Tongue (tissue), 2 donors: ENCODE data around the gene TMC3. TPM values are rescaled to one million over a fixed set of nuclear protein-coding genes. Genes with fewer than 3 reads are reported as not detected.
A peak's percentile ranks its signal among the peaks of the same experiment; 100 is the strongest.
"Not testable (repeated sequence)": the region's sequence is repeated elsewhere in the genome, so short reads cannot be mapped to it uniquely, and the experiment has no call there.

Source experiments
- DNase-seq: peaks from one replicate; pipeline ENCODE4 v3.0.0-alpha.2; 2015
- total RNA-seq: library from RNA; depleted of rRNA; stranded (reverse); fragments of >200 nt; gene quantifications from one replicate; pipeline ENCODE4 v1.2.3, GENCODE V29; 2014

TMC3 gene
- total RNA-seq, 1 donor from 2014 or later, result not detected

DNA sequence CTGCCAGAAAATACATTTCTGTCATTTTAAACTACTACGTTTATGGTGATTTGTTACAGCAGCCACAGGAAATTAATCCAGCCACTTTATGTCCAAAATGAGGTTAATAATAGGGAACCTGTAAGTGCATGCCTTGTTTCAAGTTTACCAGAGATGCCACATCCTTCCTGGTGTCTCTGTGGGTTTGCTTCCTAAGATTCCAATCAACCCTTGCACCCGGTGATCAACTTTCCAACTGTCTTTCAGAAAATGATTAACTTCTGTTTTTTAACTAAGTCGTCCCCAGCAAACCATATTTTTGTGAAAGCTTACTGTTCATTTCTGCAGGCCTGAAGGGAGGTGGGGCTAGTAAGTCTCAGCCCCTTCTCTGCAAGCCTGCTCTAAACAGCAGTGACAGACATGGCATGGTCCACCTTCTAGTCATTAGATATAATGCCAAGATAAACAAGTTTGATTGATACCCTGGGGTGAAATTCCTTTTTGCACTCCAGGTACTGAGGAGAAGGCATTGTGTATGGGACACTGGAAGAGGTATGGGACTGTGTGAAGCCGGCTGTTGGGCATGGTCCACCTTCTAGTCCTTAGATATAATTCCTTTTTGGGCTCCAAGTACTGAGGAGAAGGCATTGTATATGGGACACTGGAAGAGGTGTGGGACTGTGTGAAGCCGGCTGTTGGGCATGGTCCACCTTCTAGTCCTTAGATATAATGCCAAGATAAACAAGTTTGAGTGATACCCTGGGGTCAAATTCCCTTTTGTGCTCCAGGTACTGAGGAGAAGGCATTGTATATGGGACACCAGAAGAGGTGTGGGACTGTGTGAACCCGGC is 11.1 kb upstream of the TMC3 start:
- no peak for DNase-seq

DNA sequence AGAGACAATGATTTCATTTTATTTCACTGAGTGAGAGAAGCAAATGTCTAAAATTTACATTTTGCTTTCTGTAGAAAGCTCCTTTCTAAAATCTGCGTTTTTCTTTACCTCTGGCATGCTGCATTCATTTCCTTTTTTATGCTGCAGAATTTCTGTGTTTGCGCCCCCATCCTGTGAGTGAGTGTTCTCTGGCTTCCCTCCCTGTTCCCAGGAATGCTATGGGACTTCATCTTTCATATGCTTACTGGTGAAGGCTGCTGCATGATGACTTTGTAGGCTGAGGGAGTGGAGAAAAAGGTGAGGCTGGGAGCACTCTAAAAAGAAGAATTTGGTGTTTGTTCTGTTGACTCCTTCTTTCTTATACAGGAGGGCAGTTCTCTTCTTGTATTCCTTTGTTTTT is 7.7 kb upstream of the TMC3 start:
- DNase-seq, result no peak

DNA sequence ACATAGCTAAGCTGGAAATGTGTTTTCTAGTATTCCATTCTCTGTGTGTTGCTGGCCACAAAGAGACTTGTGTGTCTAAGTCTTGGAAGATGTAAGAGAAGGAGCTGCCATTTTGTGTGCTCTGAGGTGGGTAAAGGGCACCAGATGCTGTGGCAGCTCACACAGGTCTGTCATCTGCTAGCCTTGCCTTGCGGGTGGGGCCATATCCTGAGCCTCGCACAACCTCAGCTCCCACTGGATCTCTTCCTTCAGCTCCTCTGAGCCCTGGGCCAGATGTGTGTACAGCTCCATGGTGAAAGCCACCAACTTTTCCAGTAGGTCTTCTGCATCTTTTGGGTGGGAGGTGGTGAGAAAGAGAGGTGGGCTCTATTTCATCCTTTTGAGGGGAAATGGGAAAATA is 6.7 kb upstream of the TMC3 start:
- no peak for DNase-seq

DNA sequence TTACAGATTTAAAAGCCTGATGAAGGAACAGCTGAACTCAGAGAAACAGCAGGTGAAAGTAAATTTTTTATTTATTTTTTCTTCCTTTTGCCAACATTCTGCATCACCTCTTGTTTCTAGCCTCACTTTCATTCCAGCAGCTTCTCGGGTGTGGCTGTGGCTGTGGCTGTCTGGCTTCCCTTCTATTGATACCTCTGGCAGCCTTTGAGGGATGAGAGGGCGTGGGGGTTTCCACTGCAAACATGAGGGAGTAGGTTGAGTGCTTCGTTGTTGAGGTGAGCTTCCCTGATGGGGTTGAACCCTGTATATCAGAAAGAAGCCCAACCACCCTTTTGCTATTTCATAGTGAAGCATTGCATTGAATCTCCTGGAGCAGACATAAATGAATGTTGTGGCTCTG is 6.2 kb upstream of the TMC3 start:
- DNase-seq, result no peak

DNA sequence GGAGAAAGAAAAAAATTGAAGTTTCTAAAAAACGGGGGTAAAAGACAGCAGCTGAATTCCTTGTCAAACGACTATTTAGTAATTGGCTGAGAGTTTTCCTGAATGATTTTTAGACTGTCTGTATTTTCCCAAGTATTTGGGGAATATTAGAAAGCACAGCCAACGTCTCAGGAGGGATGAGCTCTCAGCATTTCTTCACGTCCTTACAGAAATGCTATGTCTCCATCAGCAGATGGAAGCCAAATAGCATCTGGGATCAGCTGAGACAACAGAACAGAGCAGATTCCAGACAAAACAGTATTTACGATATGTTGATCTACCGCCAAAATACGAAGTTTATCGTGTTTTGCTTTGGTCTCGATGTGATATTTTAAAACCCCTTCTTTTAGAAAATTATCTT is 5.3 kb upstream of the TMC3 start:
- no peak for DNase-seq

DNA sequence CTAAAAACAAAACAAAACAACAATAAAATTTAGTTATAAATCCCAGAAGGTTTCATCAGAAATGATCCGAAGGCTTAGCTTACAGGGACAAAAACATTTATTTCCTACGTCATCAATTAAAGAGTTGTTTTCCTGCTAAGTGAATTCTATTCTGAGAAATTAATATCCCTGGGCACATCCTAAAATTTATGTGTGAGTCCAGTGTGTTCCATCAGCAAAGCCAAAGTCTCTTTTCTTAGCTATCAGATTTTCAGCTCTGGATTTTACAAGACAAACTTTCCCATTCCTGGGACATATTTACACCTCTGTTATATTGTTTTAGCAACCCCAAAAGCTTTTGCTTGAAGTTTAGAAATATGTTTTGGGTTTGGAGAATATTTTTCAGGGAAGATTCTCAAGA is 4.4 kb upstream of the TMC3 start:
- DNase-seq, result no peak

DNA sequence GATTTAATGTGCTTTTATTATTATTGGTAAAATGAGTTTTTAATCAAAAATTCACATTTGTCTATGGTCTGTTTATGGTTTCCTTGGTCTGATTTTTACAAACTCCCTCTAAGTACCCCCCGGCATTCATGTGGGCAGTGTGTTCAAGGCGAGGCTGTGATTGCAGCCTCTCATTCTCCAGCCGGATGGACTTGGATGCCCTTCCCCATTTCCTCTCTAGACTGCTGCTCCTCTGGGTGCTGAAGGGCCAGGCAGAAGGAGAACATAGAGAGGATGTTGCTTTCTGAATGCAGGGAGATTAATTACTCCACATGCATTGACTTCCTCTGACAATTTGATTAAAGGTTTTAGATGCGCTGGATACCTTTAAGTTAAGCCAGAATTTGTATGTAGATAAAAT is 3.9 kb upstream of the TMC3 start:
- DNase-seq, result no peak

DNA sequence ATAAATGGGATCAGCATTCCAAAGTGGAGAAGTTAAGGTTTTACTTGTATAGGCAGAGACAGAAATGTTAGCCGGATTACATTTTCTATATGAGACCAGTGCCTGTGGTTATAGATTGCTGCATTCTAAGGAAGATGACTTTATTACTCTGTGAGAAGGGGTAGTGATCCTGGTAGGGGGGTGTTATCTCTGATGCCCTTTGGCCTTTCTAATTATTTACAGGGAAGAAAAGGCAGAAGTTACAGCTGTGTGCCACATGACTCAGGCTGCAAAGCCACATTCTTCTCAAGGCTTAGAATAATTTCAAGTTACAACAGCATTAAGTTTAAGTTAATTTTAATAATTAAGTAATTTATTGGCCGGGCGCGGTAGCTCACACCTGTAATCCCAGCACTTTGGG is 2.2 kb upstream of the TMC3 start:
- DNase-seq, result no peak

DNA sequence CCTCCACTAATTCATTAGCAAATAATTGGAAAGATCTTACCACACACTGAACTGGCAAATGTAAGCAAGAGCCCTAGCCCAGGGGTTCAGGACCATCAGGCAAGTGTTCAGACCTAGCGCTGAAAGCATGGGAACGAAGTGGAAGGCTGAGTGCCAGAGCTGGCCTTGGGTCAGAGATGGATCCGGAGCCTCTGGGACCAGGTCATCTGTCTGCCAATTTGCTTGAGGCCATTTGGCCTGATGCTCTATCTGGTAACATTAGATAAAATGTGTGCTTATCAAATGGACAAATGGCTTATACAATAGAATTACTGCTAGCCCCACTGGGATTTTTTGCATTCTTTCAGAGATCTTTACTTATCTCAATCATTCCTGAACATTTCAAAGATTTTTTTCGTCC is 1.4 kb upstream of the TMC3 start:
- no peak for DNase-seq

DNA sequence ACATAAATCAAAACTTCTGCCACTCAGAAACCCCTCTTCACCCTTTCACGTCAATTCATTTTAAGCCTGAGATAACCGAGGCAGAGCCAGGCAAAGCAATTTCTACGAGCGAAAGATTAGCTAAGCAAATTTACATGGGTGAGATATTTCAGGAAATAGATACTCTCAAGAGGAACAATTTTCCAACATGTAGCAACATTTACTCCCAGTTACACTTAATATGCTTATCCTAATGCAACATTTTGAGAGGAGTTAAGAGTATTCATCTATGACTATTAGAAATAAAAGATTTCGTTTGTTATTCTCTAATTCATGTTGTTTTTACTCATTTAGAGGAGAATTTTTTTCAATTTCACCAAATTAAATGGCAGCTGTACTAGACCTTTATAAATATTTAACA is 837 bp downstream of the TMC3 start:
- no peak for DNase-seq

DNA sequence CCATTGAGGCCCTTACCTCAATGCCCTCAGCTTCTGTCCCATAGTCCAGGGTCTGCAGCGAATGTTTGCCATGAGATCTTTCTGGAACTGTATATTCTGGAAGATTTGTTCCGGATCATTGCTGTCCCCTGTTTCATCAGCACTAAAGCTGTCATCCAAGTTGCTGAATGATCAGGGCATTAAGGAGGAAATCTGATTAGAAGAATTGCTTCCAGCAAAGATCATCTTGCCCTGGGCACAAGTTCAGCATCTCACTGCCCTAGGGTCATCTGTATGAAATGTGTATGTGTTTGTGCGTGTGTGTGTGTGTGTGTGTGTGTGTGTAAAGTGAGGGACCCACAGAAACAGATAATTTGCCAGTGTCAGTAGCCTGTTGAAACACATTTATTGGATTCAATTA is 1.4 kb downstream of the TMC3 start:
- DNase-seq, result no peak

DNA sequence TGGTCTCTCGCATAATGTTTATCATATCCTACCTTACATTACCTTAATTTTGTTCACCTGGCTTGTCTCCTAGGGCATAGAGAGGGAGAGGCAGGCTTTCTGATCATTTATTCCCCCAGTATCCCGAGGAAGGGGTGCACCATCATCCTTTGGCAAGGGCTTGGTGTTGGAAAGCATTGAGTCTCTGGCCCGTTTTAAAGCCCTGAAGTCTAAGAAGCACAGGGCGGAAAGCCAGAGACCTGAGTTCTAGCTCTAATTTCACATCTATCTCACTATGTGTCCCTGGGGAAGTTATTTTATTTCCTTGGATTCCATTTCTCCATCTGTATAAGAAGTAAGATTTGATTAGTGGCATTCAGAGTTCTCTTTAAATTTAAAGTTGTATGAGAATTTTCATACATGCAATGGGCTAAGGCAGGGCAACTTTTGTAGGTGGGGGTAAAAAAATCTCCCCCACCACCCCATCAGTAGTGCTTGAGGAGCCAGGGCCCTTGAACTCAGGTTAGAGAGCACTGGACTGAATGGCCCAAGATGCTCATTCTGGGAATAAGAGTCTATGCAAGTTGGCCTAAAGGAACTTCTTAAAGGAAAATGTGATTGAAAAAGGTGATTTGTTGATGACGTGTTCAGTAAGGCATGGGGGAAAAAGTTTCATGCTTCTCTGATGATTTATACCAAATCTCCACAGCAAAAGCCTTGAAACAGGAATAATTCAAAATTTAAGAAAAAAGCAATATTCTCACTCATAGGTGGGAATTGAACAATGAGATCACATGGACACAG is 10.1 kb downstream of the TMC3 start:
- DNase-seq, result no peak

DNA sequence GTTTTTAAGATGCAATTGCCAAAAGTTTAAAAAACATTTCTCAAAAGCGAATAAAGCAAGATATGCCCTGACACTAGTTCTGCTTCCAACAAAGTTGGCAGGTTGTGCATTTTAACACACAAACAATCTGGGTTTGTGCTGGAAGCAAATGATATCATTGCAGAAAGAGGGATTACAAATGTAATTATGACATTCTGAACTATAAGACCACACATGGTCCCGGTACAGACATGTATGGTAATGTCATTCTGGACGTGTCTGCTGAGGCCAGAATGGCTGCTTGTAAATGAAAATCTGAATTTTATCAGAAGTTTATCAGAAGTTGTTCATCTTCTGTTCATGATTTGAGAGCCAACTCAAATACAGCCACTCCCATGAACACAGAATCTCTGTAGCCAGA is 10.7 kb downstream of the TMC3 start:
- no peak for DNase-seq

DNA sequence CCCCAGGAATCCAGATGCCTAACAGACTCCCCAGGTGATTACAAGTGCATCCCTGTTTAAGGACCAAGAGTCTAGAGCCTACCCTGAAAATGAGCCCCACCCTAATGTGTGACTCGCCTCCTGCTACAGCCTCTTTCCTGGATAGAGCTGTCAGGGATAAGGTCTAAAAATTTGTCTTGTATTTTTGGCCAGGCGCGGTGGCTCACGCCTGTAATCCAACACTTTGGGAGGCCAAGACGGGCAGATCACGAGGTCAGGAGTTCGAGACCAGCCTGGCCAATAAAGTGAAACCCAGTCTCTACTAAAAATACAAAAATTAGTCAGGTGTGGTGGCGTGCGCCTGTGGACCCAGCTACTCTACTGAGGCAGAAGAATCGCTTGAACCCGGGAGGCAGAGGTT is 11.2 kb downstream of the TMC3 start:
- no peak for DNase-seq

DNA sequence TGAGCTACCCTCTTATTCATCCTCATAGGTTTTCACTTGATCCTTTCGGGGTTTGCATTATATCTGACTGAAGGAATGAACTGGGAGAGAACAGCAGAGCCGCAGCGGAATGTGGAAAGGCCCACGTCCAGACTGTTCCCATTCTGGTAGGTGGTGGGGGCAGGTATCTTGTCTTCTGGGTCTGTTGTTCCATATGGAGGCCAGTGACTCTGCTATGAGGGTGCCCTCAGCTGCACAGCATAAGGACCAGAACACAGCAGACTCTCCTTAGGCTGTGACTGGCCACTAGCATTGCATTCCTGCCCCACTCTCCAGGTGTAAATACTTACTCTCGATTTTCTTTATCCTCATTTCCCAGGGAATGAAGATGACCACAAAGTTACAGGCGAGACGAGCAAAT is 12.1 kb downstream of the TMC3 start:
- no peak for DNase-seq

DNA sequence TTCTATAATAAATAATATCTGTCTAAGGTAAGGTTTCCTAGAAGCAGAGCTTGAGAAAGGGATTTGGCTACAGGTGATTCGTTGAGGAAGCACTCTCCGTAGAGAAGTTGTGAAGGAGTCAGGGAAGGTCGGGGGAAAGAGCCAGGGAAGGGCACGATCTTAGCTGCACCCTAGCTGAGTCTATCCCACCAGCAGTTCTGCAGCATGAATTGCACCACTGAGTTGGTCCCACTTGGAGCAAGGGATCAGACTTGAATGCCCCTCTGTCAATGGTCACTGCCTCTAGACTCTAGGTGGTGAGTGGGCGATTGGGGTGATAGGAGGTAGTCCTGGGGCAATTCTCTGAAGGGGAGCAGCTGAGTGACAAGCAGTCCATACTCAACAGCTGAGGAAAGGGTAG is 13.5 kb downstream of the TMC3 start:
- DNase-seq, result no peak

DNA sequence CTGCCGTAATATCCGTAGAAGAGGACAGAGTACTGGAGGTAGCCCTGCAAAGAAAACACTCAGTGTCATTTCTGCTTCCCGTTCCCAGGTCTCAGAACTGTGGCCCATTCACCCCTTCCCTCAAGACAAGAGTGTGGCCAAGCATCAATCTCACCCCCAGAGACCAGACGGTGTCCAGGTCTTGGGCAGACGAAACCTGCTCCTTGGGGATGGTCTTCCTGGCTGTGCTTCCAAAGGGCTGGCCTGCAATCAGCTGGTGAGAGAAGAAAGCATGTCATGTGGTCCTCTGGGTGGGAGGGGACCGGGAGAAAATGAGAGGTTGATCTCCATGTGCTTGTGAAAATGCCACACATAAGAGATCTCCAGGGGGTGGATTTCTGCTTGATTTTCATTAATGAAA is 15.8 kb downstream of the TMC3 start:
- DNase-seq, result no peak

DNA sequence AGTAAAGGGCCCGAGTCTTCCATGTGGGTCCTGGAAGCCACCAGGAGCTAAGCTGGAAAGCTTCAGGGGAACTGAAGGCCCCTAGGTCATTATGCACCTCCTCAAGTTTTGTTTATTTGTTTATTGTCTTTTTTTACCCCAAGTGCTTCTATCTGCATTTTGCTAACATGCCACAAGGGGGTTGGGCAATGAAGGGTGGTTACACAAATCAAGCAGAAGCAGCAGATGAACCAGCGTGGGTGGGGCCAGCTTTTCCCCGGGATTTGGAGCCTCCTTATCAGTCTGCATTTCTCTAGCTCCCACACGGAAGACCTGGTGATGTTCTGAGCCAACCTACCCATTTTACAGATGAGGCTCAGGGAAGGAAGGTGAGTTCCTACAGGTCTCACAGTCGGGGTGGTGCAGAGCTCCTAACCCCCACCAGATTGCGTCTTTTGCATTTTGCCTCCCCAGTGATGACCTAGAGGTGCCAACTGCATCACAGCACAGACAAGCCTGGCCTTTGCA is 16.8 kb downstream of the TMC3 start:
- no peak for DNase-seq

DNA sequence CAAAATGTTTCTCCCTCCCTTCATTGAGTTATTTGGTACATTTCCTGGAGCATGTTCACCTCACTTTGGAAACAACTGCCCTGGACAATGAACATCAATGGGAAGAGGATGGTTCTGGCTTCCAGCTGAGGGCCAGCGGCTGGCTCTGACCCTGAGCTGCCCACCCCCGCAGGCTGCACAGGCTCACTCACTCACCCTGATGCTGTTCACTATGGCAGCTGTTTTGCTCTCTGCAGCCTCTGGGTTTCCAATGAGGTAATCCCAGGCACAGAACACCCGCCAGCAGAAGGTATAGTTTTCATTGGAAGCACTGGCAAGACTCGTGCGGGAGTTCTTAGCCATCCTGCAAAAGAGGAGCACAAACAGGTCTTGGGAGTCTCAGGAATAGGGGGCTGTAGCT is 17.8 kb downstream of the TMC3 start:
- no peak for DNase-seq

DNA sequence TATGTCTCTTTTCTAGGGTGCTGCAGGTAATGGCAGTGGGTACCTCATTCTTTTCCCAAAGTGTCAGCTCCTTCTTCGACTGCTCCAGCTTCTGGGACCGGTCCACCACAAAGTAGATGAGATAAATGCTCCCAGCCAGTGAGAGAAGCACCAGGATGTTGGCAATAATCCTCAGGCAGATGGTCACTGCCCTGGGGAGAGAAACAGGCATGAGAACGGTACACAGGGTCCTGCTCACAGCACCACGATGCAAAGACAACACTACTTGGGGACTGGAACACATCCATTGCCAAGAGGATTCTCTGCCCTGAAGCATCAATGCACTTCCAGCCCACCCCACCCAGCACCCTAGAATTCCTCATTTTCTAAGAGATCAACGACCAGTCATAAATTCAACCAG is 22.4 kb downstream of the TMC3 start:
- DNase-seq, result no peak

DNA sequence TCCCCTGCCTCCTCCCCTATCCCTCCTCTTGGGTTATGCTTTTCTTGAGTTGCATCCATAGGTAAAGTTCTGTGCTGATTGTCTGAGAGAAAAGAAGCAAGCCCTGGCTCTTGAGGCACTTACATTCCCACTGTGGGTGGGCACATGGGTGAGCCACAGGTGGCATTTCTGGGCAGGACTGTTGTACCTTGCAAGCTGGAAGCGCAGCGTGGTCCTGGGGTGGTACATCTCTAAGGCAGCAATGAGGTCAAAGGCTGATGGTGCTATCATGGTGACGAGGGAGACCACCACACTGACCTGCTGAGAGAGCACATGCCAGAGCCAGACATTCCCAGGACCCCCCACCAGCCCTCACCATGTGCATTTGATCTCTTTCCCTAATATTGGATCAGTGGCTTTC is 24.7 kb downstream of the TMC3 start:
- DNase-seq, result no peak

DNA sequence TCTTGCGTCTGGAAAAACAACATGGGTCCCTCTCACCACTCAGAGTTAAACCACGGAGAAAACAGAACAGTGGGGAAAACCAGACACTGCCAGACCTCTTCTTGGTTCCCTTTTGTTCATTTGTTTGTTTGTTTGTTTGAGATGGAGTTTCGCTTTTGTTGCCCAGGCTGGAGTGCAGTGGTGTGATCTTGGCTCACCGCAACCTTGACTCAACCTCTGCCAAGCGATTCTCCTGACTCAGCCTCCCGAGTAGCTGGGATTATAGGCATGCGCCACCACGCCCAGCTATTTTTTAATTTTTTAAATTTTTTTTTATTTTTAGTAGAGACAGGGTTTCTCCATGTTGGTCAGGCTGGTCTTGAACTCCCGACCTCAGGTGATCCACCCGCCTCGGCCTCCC is 25.3 kb downstream of the TMC3 start:
- DNase-seq, result not testable (repeated sequence)

DNA sequence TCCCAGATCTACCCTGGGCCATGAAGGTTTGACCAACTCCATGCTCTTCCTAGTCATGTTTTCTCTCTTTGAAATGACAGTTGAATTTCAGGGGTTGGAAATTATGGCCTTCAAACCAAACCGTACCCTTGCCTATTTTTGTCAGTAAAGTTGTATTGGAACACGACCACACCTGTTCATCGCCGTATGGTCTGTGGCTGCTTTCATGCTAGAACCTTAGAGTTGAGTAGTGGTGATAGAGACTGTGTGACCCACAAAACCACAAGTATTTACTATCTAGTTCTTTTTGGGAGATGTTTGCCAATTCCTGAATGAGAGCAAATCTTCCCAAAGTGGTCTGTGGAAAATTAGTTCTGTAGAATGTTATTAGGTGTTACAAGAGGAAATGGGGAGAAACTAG is 26.1 kb downstream of the TMC3 start:
- no peak for DNase-seq

DNA sequence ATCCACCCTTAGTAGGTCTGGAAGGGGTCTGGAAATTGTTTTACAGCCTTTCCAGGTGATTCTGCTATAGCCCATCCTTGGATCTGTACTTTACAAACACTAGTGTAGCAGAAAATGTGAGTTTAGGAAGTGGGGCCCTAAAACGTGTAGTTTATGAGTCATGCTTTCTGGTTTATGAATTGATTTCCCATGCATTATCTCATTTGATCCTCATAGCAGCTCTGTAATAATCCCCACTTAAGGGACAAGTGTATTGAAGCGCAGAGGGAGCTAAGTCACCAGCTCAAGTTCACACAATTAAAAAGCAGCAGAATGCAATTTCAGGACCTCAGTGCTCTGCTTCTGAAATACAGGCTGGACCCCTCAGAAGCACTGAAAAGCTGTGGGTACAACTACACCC is 27.4 kb downstream of the TMC3 start:
- peak; percentile 38 for DNase-seq
